DMS153 (cell line): Measurements from ENCODE around the gene FAM168A.

Experiments
- DNase-seq: peaks from one replicate; lab custom pipeline; 2025; lab: John Stamatoyannopoulos, UW

FAM168A gene

GRCh38 chr11:73387594-73388264 is 210.2 kb downstream of the FAM168A start:
- DNase-seq = peak; percentile 28

GRCh38 chr11:73386546-73386945 is 211.4 kb downstream of the FAM168A start:
- no peak for DNase-seq

GRCh38 chr11:73386016-73386415 is 211.9 kb downstream of the FAM168A start:
- DNase-seq = no peak

- DNase-seq = no peak
These were observed 212.8 kb downstream of the FAM168A start for GRCh38 chr11:73384872-73385689.

GRCh38 chr11:73384531-73384871 is 213.4 kb downstream of the FAM168A start:
- DNase-seq = no peak

GRCh38 chr11:73384125-73384441 is 213.8 kb downstream of the FAM168A start:
- DNase-seq = no peak

- DNase-seq = no peak
These were observed 214.4 kb downstream of the FAM168A start for GRCh38 chr11:73383249-73384124.

GRCh38 chr11:73382747-73383146 is 215.2 kb downstream of the FAM168A start:
- DNase-seq = no peak

GRCh38 chr11:73382183-73382582 is 215.7 kb downstream of the FAM168A start:
- DNase-seq = no peak

- DNase-seq = no peak
These were observed 216.3 kb downstream of the FAM168A start for GRCh38 chr11:73381589-73381988.

GRCh38 chr11:73380897-73381410 is 217.0 kb downstream of the FAM168A start:
- no peak for DNase-seq

- DNase-seq = no peak
These were observed 217.6 kb downstream of the FAM168A start for GRCh38 chr11:73380331-73380730.

GRCh38 chr11:73379189-73379880 is 218.6 kb downstream of the FAM168A start:
- no peak for DNase-seq

GRCh38 chr11:73376803-73377629 is 220.9 kb downstream of the FAM168A start:
- no peak for DNase-seq

GRCh38 chr11:73376160-73376802 is 221.6 kb downstream of the FAM168A start, which contains the start of gene RELT:
RELT (plus strand) TSS chr11:73376399; CDS start chr11:73389137, 12,738 bp downstream.
- peak; percentile 68 for DNase-seq

GRCh38 chr11:73375830-73376159 is 222.1 kb downstream of the FAM168A start:
- DNase-seq = no peak

- peak; percentile 25 for DNase-seq
These were observed 223.8 kb downstream of the FAM168A start for GRCh38 chr11:73374151-73374550.

GRCh38 chr11:73372375-73372993 is 225.4 kb downstream of the FAM168A start:
- DNase-seq = no peak

- no peak for DNase-seq
These were observed 230.4 kb downstream of the FAM168A start for GRCh38 chr11:73367482-73368024.

GRCh38 chr11:73366953-73367352 is 231.0 kb downstream of the FAM168A start:
- DNase-seq = no peak
